Measurements from ENCODE around the gene MSLN.
A peak's percentile ranks its signal among the peaks of the same experiment; 100 is the strongest.

MSLN gene

DNA sequence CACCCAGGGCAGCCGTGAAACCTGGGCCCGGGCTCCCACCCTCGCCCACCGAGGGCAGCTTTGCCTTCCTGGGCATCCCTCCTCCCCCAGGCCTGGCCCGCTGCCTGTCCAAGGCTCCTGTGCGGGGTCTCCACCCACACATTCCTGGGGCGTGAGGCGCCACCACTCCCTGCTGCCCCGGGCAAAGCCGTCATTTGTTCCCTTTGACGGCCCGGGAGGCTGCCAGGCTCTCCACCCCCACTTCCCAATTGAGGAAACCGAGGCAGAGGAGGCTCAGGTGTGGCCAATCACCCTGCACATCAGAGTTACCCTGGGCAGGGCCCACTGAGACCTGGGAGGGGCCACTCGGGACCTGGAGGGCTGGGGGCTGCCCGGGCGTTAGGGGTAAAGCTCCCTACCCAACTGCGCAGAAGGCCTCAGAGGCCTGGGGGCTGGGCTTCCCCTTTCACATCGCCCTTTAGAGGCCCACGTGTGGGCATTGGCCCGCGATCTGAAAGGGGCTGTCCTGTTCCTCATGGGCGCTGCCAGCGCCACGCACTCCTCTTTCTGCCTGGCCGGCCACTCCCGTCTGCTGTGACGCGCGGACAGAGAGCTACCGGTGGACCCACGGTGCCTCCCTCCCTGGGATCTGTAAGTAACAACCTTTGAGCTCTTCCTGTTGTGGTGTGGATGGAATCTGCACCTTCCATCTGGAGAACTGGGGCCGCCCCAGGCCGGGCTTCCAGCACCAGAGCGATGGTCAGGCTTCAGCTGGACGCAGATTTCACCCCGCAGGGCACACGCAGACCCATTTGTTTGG is at the start of gene MSLN:
MSLN (plus strand) TSS at position 190 of the 799 bp plus-strand sequence. CDS start 1,947 bp downstream, outside the sequence.
- DNase-seq (ENCODE audit: low spot score): no peak

DNA sequence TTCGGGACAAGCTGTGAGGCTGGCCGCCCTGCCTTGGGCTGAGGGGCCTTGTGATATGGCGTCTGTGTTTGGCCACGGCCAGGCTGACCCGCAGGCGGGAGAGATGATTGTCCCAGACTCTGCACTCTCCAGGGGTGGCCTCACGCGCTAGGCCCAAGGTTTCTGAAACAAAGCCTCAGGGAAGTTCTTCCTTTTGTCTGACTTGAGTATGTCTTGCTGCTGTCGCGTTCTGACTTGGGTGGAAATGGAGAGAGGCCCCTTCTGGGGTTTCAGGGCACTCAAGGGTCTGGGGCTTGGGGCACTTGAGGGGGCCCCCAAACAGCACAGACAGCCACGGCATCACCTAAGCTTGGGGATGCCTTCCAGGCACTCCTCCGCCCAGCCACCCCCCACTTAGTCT is 49.5 kb upstream of the MSLN start:
- no peak for DNase-seq (ENCODE audit: low spot score)

GRCh38 chr16:711548-712320 is 48.8 kb upstream of the MSLN start:
- DNase-seq (ENCODE audit: low spot score): peak; percentile 59

GRCh38 chr16:712740-713250 is 47.7 kb upstream of the MSLN start:
- DNase-seq (ENCODE audit: low spot score): peak; percentile 96

DNA sequence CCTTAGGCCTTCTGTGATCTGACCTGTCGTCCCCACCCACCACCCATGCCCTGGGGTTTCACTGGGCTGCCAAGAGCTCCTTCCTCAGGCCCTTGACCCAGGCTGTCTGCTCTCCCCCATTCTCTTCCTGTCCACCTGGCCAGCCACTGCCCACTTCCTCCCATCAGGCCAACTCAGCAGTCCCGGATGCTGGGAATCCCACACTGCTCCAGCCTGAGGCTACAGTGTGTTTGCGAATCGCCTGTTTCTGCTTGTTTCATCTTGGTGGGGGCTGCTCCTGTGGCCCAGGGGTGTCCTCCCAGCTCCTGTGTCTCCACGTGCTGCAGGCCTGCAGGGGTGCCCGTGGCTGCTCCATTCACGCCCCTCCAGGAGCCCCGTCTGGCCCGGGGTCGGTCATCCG is 46.5 kb upstream of the MSLN start:
- no peak for DNase-seq (ENCODE audit: low spot score)

DNA sequence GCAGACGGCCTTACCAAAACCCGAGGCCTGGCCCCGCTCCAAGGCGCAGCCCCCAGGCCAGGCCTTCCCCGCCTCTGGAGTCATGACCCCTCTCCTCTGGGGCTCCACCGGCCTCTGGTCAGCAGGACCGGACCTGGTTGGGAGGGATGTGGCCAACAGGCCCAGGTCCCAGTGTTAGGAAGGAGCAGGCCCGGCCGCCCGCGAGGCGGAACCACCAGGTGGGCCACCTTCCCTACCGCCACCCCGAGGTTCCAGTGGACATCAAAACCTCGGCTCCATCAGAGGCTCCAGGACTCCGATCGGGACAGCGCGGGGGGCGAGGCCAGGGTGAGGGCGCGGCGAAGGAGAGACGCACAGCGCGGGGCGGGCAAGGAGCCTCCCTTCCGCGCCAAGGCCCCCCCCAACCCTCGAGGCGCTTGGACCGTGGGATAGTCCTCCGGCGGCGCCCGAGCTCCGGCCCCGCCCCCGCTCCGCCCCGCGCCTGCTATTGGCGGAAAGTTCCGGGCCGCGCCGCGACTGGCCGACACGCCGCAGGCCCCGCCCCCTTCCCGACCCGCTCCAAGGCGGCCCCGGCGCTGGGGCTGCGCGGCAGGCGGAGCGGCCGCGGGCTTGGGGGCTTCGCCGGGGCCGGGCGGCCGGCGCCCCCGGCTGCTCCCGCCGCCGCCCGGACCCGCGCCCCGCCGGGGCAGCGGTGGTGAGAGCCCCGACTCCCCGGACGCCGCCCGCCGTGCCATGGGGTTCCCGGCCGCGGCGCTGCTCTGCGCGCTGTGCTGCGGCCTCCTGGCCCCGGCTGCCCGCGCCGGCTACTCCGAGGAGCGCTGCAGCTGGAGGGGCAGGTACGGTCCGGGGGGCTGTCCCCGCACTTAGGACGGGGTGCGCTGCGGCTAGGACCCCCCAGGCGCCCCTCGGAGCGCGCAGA is 45.7 kb upstream of the MSLN start, which contains the start of gene METRN:
METRN (plus strand) TSS at position 561 of the 919 bp plus-strand sequence; CDS start at position 733, 172 bp downstream.
- peak; percentile 85 for DNase-seq (ENCODE audit: low spot score)

DNA sequence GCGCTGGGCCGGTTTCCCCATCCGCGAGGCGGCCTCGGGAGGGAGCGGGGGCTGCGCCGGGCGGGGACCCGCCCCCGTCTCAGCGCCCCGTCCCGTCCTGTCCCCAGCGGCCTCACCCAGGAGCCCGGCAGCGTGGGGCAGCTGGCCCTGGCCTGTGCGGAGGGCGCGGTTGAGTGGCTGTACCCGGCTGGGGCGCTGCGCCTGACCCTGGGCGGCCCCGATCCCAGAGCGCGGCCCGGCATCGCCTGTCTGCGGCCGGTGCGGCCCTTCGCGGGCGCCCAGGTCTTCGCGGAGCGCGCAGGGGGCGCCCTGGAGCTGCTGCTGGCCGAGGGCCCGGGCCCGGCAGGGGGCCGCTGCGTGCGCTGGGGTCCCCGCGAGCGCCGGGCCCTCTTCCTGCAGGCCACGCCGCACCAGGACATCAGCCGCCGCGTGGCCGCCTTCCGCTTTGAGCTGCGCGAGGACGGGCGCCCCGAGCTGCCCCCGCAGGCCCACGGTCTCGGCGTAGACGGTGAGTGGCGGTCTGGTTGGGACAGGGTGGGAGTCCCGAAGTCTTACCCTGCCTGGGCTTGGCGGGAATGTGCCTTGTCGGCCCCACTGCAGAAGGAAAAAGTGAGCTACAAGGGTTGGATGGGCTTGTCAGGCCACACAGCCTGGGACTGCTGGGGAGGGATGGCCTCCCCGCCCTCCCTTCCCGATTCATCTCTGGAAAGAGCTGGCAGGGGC is 44.9 kb upstream of the MSLN start:
- DNase-seq (ENCODE audit: low spot score): no peak

DNA sequence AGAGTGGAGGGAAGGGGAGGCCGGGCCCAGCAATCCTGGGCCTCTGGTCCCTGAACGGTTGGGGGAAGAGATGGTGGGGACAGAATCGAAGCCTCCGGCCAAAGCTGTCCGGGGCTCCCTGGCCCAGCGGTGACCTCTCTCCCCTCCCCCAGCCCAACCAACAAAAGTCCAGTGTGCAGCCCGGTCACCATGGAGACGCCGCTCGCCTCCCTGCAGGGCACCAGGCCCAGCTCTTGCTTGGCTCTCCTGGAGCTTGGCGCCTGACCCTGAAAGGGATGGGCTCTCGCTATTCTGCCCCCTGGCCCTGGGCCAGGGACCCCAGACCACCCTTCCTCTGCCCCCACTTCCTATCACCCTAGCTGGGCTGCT is 44.4 kb upstream of the MSLN start:
- peak; percentile 82 for DNase-seq (ENCODE audit: low spot score)

DNA sequence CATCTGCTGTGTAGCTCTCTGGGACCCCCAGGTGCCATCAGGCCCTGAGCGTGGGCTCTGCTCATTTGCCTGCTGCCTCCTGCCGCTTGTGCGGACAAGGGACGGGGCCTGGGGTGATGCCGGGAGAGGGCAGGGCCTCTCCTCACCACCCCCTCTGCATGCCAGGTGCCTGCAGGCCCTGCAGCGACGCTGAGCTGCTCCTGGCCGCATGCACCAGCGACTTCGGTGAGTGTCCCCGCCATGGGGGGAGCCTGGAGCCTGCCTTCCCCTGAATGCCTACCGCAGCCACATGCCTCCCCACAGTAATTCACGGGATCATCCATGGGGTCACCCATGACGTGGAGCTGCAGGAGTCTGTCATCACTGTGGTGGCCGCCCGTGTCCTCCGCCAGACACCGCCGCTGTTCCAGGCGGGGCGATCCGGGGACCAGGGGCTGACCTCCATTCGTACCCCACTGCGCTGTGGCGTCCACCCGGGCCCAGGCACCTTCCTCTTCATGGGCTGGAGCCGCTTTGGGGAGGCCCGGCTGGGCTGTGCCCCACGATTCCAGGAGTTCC is 43.7 kb upstream of the MSLN start:
- no peak for DNase-seq (ENCODE audit: low spot score)

DNA sequence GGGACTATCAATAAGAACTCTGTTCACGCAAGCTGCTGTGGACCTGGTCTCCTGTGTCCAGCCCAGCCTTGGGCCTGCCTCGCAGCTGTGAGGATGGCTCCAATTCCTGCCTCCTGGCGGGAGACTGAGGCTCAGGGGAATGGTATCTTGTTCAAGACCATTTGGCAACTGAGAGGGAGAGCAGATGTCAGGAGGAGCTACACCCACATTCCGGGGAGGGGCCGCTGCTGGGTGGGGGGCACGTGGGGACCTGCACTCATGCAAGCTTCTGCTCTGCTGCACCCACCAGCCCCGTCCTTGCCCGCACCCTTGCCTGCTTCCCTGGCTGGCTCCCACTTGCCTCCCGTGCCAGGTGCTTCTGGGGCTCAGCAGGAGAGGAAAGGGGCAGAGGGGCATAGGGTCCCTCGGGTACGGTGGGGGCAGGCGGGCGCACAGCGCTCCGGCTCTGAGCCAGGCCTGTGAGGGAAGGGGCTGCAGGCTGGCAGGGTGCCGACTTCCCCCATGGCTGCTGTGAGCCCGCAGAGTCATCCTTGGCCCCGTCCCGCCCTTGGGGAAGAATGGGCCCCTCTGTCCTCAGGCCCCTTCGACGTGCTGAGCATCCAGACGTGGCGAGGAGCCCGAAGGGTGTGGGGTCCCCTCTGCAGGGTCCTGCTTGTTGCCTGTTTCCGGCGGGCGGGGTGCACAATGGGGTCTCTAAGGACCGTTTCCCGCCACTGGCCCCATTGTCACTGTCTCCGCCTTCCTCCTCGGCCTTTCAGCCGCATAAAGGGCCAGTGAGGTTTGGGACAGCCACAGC is 42.9 kb upstream of the MSLN start:
- no peak for DNase-seq (ENCODE audit: low spot score)

- no peak for DNase-seq (ENCODE audit: low spot score)
These were observed 42.1 kb upstream of the MSLN start for GRCh38 chr16:718389-718788.

DNA sequence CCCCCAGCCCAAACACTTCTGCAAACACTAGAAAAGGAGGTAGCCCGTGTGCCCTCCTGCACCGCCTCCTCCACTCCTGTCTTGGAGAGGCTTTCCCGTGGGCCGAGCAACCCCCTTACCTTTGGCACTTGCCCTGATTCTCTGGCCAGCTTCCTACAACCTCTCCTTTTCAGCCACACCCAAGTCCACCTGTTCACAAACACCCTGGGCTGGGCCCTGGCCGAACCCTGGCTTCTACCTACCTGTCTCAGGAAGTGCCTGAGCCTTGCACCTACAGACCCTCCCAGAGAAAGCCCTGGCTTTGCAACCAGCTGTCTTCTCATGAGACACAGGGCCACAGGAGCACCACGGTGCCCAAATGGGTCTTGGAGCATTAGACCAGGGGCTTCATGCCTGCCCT is 41.6 kb upstream of the MSLN start:
- no peak for DNase-seq (ENCODE audit: low spot score)

DNA sequence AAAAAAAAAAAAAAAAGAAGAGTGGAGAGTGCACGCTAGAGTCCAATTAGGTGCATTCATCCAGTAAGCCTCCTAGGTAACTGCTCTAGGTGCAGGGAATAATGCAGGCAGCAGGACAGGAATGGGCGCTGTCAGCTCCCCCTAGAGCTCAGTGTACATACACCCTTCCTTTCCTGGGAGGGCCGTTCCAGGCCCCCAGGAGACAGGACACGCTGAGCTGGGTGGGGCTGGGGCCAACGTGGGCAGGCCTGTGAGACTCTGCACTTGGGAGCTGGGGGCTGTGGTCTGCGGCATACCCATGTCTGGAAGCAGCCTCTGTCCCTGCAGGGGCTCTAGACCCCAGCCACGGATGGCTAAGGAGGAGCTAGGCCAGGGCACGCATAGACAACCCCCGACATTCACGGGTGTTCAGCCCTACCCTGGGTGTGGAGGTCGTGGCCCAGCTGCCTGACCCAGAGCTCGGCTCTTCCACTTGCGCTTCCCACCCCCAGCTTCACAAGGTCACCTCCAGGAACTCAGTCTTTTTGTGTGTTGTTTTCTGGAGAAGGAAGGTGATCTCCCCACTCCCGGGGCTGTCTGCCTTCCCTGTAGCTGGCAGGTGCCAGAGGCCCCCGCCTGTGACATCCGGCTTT is 40.6 kb upstream of the MSLN start:
- no peak for DNase-seq (ENCODE audit: low spot score)

DNA sequence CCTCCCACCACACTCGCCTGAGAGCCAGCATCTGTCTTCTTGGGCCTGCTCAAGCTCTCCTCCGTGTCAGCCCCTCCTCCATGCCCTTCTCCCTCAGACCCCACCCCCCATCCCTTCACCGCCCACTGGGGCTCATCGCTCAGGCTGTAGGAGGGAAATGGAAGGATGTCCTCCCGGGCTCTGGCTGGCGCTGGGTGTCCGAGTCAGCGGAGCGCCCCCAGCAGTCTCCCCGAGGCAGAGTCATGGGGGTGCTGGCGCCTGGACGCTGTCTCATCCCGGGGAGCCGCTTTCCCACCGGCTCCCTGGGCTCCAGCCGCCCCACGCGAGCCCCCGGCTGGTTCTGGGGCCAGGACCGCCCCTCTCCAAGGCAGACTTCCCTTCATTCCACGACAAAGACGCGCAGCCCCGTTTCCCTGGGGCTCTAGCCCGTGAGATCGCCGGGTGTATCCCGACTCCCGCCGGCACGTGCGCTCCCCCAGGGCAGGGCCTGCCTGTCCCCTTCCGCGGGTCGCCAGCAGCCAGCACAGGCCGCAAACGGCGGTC is 40.0 kb upstream of the MSLN start:
- DNase-seq (ENCODE audit: low spot score): peak; percentile 42

DNA sequence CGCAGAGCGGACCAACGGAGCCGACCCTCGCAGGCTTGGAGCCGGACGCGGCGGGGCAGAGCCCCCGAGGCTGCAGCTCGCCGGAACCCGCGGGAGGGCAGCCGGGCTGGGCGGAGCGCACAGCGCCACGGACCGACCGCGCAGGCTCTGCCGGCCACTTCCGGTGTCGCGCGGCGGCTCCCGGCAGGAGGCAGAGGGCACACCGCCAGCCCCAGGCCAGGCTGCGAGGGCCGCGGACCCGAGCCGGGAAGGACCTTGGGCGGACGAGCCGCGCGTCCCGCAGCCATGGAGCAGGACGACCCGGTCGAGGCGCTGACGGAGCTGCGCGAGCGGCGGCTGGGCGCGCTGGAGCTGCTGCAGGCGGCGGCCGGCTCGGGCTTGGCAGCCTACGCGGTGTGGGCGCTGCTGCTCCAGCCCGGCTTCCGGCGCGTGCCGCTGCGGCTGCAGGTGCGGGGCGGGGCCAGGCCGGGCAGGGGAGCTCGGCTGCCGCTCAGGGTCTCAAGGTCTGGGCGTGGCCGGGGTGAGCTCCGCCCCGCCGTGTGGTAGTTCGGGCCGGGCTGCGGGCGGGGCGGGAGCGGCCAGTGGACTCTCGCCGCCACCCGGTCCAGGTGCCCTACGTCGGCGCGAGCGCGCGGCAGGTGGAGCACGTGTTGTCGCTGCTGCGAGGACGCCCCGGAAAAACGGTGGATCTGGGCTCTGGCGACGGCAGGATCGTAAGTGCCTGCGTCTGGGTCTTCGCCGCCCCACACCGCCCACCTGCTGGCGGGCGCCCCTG is 39.4 kb upstream of the MSLN start, which contains the start of gene ANTKMT:
ANTKMT (plus strand) TSS at position 157 of the 775 bp plus-strand sequence; CDS start at position 286, 129 bp downstream.
- peak; percentile 62 for DNase-seq (ENCODE audit: low spot score)

DNA sequence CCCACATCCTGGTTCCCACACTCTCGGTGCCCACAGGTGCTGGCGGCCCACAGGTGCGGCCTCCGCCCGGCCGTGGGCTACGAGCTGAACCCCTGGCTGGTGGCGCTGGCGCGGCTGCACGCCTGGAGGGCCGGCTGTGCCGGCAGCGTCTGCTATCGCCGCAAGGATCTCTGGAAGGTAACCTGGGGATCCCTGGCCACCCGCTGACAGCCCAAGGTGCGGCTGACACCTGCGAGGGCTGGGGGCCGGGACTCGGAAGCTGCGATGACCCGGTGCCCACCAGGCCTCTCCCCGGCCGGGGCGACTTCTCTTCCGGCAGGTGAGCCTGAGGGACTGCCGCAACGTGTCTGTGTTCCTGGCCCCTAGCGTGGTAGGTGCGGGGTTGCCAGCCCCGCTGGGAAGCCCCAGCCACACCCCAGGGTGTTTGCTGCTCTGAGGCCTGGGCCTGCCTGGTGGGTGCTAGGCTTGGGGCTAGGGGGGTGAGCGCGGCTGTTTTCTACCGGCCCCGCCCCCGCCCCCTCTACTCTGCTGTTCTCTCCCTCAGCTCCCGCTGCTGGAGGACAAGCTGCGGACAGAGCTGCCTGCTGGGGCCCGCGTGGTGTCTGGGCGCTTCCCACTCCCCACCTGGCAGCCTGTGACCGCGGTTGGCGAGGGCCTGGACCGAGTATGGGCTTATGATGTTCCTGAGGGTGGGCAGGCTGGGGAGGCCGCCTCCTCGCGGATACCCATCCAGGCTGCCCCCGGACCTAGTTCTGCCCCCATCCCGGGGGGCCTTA is 38.6 kb upstream of the MSLN start:
- DNase-seq (ENCODE audit: low spot score): no peak

DNA sequence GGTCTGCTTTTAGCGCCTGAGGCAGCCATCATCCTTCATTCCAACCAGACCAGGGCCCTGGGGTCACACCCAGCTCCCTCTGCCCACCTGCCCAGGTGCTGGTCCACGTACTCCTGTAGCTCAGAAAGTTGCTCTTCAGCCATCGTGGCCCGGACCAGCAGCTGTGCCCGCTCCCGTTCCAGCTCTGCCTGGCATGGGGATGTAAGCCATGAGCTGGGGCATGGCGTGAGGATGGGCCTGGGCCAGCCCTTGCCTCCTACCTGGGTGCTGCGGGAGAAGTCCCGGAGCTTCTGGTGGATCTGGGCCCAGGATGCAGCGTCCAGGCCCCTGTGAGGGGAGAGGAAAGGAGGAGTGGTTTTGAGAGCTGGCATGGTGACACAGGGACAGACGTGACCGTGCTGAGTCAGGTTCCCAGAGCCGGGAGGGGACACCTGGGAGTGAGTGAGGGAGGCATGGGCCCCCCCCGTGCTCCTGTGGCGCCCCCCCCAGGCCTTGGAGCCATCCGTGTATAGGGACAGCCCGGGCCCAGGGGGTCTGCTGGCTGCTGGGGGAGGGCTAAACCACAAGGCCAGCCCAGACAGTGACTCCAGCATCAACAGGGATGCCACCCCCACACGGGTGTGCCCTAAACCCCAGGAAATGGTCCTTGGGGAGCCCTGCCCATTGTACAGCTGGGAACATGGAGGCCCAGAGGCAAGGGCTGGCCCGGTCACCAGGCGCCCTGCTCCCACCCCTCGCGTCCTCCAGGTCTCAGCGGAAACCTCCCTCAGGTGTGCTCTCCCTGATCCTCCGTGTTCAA is 37.5 kb upstream of the MSLN start:
- DNase-seq (ENCODE audit: low spot score): no peak

All from COLO829 (cell line).